GM19351 (cell line): ENCODE results near the gene NIN.

Experiments
- ATAC-seq: cut with Tn5 transposase; IDR thresholded peaks from one replicate; pipeline ENCODE4 v1.9.1; 2021; ENCODE audit warnings: mild to moderate bottlenecking, moderate library complexity; ENCODE audit not compliant: unreplicated experiment

Gene NIN

DNA sequence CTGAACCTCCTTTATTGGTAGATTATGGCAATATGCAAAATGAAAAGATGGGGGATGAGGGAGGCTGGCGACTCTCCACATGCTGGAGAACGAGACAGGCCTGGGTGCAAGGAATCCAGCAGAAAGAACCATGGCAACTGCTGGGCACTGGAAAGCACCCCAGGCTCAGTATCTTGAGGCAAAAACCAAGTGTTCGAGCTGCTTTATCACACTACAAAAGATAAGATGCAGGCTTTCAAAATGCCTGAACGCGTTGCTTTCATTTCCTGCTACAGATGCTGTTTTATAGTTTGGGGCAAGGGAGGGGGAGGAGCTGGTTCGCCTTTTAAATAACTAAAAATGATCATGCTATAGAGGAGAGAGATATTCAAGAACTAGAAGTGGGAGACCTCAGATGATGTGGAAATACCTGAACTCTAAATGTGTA is 38.9 kb downstream of the NIN start:
- no peak for ATAC-seq

DNA sequence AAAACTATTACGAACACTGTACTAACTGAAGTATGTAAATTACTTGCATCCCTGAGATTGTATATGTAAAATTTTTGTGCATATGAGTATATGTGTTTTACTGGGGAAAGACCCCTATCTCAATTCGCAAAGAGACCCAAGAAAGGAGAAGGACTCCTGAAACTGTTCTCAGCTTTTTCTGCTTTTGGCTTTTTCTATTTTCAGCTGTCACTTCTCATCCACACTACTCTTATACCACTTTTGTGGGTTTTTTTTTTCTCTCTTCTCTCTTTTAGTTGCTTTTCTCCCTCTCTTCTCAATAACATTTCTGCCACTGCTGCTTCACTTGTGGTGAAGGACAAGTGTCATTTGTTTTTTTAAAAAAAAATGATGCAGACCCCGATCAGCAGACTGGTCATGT is 39.8 kb downstream of the NIN start:
- no peak for ATAC-seq

- ATAC-seq: no peak
Measured at GRCh38 chr14:50790589-50790988, 40.4 kb downstream of the NIN start.

DNA sequence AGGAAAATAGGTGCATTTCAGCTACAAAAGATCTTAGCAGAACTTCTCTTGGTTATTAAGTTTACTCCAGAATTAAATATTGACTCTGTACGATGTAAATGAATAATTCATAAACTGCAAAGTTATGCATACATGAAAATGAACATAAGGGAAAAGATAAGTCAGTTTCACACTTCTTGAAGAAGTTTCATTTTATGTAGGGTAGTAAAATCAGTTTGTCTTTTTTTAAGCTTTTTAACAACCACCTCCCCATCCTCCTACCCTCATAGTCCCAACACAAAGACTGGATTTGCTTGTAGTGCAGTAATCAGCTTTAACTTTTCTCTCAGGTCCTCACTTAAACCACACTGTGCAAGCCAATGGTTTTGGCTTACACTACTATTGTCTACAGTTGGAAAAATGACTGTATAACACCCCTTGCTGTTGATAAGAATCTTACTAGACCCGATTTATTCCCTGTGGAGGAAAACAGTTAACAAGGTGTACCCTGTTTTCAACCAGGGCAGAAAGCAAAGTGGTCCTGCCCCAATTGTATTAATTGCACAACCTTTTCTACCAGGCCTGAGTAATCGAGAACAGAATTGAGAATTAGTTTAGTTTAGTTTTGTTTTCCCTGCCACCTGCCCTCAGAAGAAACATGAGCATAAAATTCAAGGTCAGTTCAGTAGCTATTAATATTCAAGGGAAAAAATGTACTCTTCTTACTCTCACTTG is 44.1 kb downstream of the NIN start:
- ATAC-seq: no peak

DNA sequence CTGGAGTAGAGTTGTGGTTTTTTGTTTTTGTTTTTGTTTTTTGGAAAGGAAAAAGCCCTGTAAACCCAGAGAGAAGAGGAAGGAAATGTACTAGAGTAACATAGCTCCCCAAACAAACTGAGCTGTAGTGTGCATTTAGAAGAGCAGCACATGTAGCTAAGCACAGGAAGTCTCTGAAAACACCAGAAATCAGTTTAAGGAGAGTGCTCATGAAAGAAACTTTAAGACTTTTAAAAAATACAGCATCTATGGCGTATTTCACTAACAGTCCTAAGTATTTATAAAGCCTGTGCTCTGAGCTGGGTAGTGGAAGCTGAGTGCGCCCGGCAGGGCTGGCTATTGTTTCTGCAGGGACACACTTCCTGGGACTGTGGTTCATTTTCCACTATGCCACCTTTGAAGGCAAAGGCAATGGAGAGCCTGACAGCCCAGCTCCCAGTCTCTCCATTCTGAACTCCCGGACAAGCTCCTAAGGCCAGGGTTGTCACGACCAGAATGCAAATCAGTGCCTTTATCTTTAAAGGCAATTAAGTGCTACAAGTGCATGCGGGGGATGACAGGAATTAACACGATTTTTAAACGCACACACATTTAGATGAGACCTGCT is 45.4 kb downstream of the NIN start:
- no peak for ATAC-seq

- ATAC-seq: no peak
Measured at GRCh38 chr14:50784683-50785456, 46.1 kb downstream of the NIN start.

DNA sequence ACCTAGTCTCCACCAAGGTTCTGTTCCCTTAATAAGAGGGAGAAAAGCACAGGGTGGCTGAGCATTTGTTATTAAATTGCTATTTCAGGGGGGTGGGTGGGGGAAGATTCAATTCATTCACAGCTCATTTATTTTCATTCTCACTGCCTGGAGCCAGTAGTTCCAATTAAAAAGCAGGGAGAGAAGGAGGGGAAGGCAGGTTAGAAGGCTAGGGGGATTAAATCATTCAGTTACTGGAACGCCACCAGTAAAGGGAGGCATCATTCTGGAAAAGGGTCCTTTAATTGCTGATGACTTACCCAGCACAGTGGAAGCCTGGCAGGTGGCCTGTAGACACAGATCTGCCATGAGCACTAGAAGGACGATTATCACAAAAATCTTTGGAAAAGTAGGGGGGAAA is 47.4 kb downstream of the NIN start:
- ATAC-seq: no peak

GRCh38 chr14:50780393-50780792 is 50.6 kb downstream of the NIN start:
- no peak for ATAC-seq

GRCh38 chr14:50778721-50779483 is 52.1 kb downstream of the NIN start:
- ATAC-seq: no peak

- ATAC-seq: no peak
Measured at GRCh38 chr14:50776522-50776921, 54.4 kb downstream of the NIN start.

- no peak for ATAC-seq
Measured at GRCh38 chr14:50775357-50775756, 55.6 kb downstream of the NIN start.

- ATAC-seq: no peak
Measured at GRCh38 chr14:50774542-50775267, 56.3 kb downstream of the NIN start.

DNA sequence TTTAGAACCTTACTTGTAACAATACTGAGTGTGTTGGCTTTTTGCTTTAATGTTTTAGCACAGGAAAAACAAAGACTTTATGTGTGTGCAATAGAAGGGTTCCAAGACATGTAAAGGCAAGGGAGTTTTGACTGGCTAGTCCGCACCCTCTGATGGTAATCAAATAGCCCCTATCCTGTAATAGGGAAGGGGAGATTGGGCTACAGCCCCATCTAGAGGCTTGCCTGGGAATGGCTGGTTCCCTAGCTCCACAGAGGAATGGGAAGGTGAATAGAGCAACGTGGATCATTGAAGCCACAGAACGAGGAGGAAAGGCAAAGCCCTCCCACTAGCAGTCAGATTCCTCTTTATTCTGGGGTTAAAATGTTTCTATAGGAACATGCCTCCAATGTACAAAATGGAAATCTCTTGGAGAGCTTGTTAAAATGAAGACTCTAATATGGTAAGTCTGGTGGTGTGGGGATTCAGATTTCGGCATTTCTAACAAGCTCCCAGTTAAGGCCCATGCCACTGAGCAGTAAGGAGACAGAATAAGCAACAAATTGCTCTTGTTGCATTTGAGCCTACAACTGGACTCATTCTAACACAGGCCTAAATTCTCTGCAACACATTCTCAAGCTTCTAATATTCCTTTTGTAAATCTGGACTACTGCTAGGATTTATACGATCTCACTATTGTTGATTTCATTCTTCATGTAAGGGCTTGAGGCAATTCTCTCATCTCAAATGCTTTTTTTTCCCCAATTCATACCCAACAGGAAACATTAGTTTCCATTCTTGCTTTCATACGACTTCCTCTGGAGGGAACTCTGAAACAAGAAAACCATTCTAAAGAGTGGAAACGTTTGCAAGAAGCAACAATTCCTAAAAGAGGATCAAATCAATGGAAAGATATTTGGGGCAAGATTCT is 57.1 kb downstream of the NIN start:
- ATAC-seq: no peak

DNA sequence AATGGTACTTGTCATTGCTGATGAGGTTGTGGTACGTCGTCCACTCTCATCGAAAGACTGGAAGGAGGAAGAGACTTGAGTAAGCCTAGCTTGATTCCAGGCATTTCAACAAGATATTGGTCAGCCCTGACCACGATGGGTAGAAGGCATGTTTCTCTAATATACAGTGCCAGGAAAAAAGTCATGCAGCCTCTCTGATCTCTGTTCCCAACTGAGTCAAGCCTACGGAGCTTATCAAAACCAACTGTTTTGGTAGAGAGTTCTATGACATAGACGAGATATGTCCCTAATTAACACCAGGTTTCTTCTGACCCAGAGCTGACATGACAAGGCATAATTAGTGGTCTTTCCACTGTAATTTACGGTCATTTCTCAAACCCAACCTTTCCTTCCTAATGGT is 58.5 kb downstream of the NIN start:
- ATAC-seq: no peak

GRCh38 chr14:50770586-50770985 is 60.4 kb downstream of the NIN start:
- ATAC-seq: no peak

DNA sequence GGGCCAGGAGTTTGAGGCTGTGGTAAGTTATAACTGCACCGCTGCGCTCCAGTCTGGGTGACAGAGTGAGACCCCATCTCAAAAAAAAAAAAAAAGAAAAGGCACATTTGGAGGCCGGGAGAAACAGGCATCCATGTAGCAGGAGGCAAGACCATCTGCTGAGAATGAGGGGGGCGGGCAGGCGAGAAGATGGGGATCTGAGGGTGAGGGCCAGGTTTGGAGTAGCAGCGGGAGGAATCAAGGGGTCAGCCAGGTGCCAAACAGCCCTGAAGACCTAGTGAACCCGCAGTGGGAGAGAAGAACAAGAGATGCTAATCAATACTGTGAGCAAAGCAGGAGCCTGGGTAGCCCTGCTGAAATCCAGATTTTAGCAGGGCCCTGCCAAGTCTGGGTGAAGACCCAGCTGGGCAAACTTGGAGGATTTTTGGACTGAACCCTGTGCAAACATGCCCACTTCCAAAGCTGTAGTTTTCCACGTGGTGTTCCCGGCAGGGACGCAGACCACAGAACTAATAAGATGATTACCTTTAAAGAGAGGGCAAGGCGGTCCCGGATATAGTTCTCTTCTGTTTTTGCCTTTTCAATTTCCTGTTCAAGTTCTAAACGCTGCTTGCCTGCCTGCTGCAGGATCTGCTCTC is 61.0 kb downstream of the NIN start:
- no peak for ATAC-seq

DNA sequence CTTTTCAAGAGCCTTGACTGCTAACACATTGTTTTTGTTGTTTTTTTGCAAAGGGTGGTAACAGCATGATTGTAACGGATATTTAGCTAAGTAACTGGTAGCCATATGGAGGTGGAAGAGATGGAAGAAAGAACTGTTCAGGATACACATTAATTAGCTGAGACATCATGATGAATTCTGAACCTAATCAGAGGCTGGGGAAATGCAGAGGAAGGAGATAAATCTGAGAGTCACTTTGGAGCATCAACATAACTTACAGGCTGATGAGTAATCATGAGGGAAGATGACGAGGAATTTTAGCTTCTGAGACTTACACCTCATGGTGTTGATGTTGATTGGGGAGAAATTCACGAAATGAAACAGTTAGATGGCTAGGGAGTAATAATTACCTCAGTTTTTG is 62.3 kb downstream of the NIN start:
- no peak for ATAC-seq

DNA sequence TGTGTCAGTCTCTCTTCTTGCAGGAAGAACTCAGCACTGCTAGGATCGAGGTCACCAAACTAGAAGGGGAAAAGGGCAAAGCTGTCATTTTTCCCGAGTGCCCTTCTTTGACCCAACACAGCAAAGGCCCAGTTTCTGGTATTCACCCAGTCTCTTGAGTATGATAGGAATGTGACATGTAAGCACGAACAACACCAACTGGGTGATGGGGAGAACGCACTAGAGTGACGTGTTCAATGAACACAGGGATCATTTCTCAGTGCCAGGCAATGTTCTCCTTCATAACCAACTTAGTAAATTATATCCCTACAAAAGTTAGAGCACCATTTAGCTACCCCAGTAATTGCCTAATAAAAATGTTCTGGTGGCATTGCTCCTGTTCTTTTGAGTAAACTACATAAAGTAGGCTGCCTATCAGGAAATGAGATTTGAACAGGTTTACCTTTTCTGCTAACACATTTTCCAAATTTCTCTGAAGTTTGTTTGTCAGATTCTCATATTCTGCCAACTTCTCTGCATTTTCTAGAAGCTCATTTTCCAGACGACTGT is 64.5 kb downstream of the NIN start:
- no peak for ATAC-seq
